B cell (primary cell): ENCODE data around the gene PRDX1.
"Not testable (repeated sequence)": the region's sequence is repeated elsewhere in the genome, so short reads cannot be mapped to it uniquely, and the experiment has no call there.

Experiments used
- EZH2 ChIP-seq: IDR thresholded peaks from 2 replicates; pipeline ENCODE4 v1.6.1; 2012; ENCODE audit warnings: borderline replicate concordance, low read depth, mild to moderate bottlenecking, moderate library complexity, low read length; ENCODE audit not compliant: insufficient read depth, poor library complexity, severe bottlenecking
- TF ChIP-seq, protein P1 (sequence below): fragments of 200-600 bp; IDR thresholded peaks from one replicate; pipeline ENCODE4 v1.8.0; 2022; ENCODE audit warnings: antibody characterized with exemption, mild to moderate bottlenecking

DNA sequence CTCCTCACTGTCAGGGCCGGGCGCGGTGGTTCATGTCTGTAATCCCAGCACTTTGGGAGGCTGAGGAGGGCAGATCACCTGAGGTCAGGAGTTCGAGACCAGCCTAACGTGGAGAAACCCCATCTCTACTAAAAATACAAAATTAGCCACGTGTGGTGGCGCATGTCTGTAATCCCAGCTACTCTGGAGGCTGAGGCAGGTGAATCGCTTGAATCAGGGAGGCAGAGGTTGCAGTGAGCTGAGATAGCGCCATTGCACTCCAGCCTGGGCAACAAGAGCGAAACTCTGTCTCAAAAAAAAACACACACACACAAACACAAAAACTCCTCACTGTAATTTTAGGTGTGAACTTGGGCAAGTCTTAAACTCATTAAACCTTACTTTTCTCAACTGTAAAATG is 2.3 kb upstream of the PRDX1 start:
- not testable (repeated sequence) for TF ChIP-seq EZH2
- TF ChIP-seq, protein P1, sequence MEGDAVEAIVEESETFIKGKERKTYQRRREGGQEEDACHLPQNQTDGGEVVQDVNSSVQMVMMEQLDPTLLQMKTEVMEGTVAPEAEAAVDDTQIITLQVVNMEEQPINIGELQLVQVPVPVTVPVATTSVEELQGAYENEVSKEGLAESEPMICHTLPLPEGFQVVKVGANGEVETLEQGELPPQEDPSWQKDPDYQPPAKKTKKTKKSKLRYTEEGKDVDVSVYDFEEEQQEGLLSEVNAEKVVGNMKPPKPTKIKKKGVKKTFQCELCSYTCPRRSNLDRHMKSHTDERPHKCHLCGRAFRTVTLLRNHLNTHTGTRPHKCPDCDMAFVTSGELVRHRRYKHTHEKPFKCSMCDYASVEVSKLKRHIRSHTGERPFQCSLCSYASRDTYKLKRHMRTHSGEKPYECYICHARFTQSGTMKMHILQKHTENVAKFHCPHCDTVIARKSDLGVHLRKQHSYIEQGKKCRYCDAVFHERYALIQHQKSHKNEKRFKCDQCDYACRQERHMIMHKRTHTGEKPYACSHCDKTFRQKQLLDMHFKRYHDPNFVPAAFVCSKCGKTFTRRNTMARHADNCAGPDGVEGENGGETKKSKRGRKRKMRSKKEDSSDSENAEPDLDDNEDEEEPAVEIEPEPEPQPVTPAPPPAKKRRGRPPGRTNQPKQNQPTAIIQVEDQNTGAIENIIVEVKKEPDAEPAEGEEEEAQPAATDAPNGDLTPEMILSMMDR = not testable (repeated sequence)
